IPS-18a (cell line): ENCODE measurements around the gene GNG12.
"Not testable (repeated sequence)": the region's sequence is repeated elsewhere in the genome, so short reads cannot be mapped to it uniquely, and the experiment has no call there.

Experiments used
- H3K27ac ChIP-seq: one replicate; pipeline ENCODE4 v1.5.1; 2013; ENCODE audit warnings: low read length
- H3K27me3 ChIP-seq: one replicate; pipeline ENCODE4 v1.6.1; 2013; ENCODE audit warnings: mild to moderate bottlenecking, low read length; ENCODE audit not compliant: control insufficient read depth, insufficient read depth
- H3K36me3 ChIP-seq: one replicate; pipeline ENCODE4 v1.6.1; 2013; ENCODE audit warnings: low read depth, low read length; ENCODE audit not compliant: control insufficient read depth
- H3K4me1 ChIP-seq: one replicate; pipeline ENCODE4 v1.6.1; 2013; ENCODE audit warnings: low read depth, low read length; ENCODE audit not compliant: control insufficient read depth
- H3K4me3 ChIP-seq: one replicate; pipeline ENCODE4 v1.5.1; 2013; ENCODE audit warnings: low read length
- H3K9ac ChIP-seq: one replicate; pipeline ENCODE4 v1.6.1; 2013; ENCODE audit warnings: mild to moderate bottlenecking, low read length, moderate library complexity
- H3K9me3 ChIP-seq: one replicate; pipeline ENCODE4 v1.6.1; 2013; ENCODE audit warnings: low read depth, low read length; ENCODE audit not compliant: control insufficient read depth

Gene GNG12

DNA sequence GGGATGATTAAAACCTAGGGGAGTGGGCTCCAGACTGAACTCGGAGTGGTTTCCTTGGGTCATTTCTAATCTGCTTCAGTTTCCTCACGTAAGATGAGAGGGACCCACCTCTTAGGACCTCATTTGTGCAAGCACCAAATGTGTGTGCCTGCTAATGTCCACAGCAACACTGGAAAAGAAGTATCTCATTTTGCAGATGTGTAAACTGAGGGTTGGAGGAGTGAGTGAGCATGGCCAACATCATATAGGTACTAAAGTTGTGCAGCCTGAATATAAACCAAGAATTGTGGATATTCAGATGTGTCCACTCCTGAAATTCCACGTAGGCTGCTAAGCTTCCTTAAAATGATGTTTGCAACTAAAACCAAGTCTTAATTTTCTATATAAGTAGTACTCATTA is 96.5 kb downstream of the GNG12 start:
- Histone ChIP-seq H3K4me3 (no peak overlapping the region), H3K36me3 (no peaks in the 10 kb centered on the region), H3K9ac (no peak overlapping the region), H3K9me3 (no peaks in the 10 kb centered on the region), H3K4me1 (peaks cover 7% of the 10 kb centered on the region), H3K27me3 (no peaks in the 10 kb centered on the region), H3K27ac (no peak overlapping the region)

DNA sequence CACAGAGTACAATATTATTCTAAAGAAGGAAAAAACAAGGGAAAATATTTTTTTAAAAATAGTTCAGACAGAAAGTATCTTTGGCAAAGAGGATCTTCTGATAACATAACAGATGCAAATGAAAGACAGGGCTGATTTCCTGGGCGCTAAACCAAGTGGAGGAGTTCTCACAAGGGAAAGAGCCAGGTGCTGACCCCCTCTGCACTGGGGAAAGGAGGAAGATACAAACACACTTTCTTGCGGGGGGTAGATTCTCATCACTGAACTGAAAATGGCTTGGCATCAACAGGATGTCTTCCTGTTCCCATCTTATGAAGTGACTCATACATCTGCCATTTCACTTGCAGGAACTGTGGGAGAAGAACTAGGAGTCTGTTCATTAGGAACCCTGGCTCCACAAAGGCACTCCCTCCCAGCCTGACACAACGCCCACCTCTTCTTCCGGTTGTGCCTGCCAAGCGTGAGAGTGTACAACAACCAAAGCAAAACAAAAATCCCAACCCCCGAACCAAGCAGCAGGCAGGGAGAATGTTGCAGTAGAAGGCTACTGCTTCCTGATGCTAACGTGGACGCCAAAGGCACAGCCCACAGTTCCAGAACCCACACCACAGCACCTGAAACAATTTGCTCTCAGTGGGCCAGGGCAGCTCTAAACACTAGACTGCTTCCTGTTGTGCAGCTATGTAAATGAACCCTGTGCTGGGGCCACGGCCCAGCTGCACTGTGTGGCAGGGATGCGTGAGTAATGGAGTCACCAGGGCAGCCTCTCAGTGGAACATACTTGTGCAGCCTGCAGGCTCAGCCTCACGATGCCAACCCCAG is 97.2 kb downstream of the GNG12 start:
- Histone ChIP-seq H3K36me3 (no peaks in the 10 kb centered on the region), H3K4me3 (no peak overlapping the region), H3K27me3 (no peaks in the 10 kb centered on the region), H3K4me1 (peaks cover 7% of the 10 kb centered on the region), H3K9me3 (no peaks in the 10 kb centered on the region), H3K27ac (no peak overlapping the region), H3K9ac (no peak overlapping the region)

DNA sequence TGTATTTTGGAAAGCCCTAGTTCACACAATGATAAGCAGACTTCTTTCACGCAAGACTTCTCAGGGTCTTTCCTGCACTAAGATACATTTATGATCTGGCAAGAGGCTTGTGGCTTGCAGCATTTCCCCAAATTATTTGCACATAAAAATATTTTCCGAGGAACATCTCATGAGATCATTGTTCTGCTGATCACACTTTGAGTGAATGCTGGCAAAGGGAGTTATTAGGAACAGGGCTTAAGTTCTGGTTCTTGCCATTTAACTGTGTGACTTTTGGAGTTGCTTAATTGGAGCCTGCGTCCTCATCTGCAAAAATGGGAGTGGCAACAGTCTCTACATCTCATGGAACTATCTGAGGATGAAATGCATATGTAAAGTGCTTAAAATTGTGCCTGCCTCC is 98.1 kb downstream of the GNG12 start:
- Histone ChIP-seq H3K4me3 (no peak overlapping the region), H3K36me3 (no peaks in the 10 kb centered on the region), H3K9ac (no peak overlapping the region), H3K27me3 (no peaks in the 10 kb centered on the region), H3K9me3 (no peaks in the 10 kb centered on the region), H3K4me1 (peaks cover 7% of the 10 kb centered on the region), H3K27ac (no peak overlapping the region)

DNA sequence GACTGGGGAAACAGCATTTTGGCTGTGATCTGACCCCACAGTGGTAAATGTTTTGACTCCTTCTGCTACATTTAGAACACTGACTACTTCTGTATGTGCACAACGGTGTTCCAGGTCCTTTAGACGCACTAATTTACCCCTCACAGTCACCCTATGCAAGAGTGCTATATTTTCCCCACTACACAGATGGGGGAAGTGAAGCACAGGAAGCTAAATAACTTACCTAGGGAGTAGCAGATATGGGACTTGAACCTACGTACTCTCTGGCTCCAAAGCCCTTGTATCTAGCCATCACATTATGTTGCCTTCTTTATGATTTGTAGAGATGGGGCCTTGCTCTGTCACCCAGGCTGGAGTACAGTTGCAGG is 99.0 kb downstream of the GNG12 start:
- Histone ChIP-seq H3K27ac (no peak overlapping the region), H3K27me3 (no peaks in the 10 kb centered on the region), H3K9me3 (no peaks in the 10 kb centered on the region), H3K9ac (no peak overlapping the region), H3K36me3 (no peaks in the 10 kb centered on the region), H3K4me1 (peaks cover 7% of the 10 kb centered on the region), H3K4me3 (no peak overlapping the region)

DNA sequence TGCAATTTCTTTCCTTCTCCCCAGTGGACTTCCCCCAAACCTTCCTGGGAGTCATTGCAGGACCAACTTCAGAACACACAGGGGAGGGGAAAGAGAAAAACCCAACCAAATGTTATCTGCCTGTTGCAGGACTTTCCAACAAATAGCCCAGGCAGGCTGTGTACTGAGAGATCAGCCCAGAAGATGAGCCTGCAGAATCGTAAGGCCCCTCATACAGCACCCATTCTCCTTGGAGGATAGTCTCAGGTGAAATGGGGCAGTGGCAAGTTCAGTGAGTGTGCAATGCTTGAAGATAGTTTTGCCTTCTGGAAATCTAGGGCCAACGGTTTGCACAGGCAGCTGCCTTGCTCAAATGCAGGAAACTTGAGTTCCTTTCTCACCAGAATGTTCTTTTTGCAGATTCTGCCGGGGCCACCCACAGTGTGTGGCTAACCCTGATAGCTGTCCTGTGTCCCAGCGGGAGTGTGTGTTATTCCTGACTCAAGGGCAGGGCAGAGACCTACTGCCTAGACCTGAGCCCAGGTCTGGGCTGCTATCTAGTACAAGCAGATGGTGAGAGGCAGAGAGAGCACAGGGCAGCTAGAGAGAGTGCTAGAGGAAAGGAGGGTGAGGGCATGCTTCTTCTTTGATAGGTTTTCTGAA is 99.5 kb downstream of the GNG12 start:
- no peaks in the 10 kb centered on the region for H3K36me3 ChIP-seq
- H3K27ac ChIP-seq = no peak overlapping the region
- peaks cover 7% of the 10 kb centered on the region for H3K4me1 ChIP-seq
- no peaks in the 10 kb centered on the region for H3K9me3 ChIP-seq
- H3K9ac ChIP-seq = no peak overlapping the region
- H3K27me3 ChIP-seq = no peaks in the 10 kb centered on the region
- H3K4me3 ChIP-seq = no peak overlapping the region

DNA sequence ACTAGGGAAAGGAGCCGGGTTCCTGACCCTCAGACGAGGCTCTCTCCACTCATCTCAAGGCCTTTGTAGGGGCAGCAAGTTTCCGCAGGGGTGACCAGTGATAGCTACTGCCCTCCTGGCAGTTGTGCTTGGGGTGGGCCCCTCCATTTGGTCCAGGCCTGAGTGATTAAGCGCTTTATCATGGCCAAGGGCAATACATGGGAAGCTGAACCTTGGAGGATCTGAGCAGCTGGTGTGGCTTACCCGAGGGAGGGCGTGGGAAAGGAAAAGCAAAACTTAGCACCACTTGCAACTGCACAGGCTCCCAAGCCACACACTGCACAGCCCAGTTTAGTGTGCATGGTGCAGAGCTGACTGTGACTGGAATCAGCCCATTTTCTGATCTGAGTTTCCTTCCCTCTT is 100.5 kb downstream of the GNG12 start:
- no peak overlapping the region for H3K9ac ChIP-seq
- H3K4me3 ChIP-seq = no peak overlapping the region
- H3K27ac ChIP-seq = no peak overlapping the region
- peaks cover 7% of the 10 kb centered on the region for H3K4me1 ChIP-seq
- no peaks in the 10 kb centered on the region for H3K9me3 ChIP-seq
- H3K36me3 ChIP-seq = no peaks in the 10 kb centered on the region
- no peaks in the 10 kb centered on the region for H3K27me3 ChIP-seq

DNA sequence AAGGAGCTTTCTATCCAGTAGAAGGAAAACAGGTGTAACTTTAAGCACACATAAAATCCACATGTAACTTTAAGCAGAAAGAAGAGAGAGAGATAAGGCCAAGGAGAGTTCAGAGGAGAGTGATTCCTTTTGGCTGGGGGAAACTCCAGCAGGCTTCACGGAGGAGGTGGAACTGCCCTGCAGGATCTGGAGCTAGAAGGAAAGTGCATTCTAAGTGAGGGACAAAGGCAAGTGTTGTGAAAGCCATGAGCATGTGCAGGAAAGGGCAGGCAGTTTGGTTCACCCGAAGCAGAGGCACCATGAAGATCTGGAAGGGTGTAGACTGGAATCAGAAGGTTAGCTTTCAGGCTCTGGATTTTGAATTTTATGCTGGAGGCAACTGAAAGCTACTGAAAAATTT is 101.9 kb downstream of the GNG12 start:
- H3K36me3 ChIP-seq = no peaks in the 10 kb centered on the region
- no peaks in the 10 kb centered on the region for H3K9me3 ChIP-seq
- H3K4me1 ChIP-seq = peaks cover 5% of the 10 kb centered on the region
- no peak overlapping the region for H3K9ac ChIP-seq
- H3K4me3 ChIP-seq = no peak overlapping the region
- no peaks in the 10 kb centered on the region for H3K27me3 ChIP-seq
- H3K27ac ChIP-seq = no peak overlapping the region

DNA sequence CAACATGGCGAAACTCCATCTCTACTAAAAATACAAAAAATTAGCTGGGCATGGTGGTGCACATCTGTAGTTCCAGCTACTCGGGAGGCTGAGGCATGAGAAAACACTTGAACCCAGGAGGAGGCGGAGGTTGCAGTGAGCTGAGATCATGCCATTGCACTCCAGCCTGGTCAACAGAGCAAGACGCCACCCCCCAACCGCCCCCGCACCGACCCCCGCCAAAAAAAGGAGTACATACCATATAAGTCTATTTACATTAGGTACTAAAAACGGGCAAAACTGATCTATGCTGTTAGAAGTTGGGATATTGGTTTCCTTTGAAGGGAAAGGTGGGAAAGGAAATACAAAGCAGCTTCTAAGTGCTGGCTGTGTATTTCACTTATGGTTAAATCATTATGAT is 103.0 kb downstream of the GNG12 start:
- not testable (repeated sequence) for H3K4me3 ChIP-seq, H3K27me3 ChIP-seq, H3K9me3 ChIP-seq, H3K27ac ChIP-seq, H3K9ac ChIP-seq, H3K4me1 ChIP-seq, H3K36me3 ChIP-seq

DNA sequence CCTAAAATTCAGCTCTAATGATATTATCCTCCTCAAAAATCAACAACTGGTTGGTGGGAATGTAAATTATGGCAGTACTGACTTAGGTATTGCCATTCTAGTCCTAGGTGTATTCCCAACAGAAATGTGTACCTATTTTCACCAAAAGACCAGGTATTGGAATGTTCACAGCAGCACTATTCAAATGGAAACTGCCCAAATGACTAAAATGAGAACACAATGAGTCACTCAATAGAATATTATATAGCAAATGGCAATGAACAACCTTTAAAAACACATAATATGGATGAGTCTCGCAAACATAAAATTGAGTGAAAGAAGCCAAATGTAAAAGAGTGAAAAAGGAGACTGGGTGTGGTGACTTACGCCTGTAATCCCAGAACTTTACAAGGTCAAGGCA is 103.4 kb downstream of the GNG12 start:
- H3K36me3 ChIP-seq = no peaks in the 10 kb centered on the region
- no peak overlapping the region for H3K27ac ChIP-seq
- H3K4me1 ChIP-seq = no peaks in the 10 kb centered on the region
- no peaks in the 10 kb centered on the region for H3K27me3 ChIP-seq
- H3K9me3 ChIP-seq = no peaks in the 10 kb centered on the region
- no peak overlapping the region for H3K4me3 ChIP-seq
- no peak overlapping the region for H3K9ac ChIP-seq

DNA sequence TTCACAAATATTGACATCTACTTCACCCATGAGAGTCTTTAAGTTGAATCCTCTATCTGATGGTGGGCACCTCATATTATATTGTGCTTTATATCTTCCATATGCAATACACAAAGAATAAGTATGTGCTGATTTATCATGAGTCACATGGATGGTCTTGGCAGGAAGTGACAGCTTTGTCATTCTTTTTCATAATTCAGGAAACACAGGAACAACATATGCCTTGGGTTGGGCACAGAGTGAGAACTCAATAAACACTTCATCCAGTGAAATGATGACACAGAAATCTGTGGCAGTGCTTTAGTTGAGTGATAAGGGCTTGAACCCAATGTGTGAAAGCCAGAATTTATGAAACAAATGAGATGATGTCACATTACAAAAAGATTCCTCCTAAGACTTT is 107.0 kb downstream of the GNG12 start:
- Histone ChIP-seq H3K27ac (no peak overlapping the region), H3K4me1 (peaks cover 6% of the 10 kb centered on the region), H3K9me3 (no peaks in the 10 kb centered on the region), H3K27me3 (no peaks in the 10 kb centered on the region), H3K36me3 (no peaks in the 10 kb centered on the region), H3K4me3 (no peak overlapping the region), H3K9ac (no peak overlapping the region)

DNA sequence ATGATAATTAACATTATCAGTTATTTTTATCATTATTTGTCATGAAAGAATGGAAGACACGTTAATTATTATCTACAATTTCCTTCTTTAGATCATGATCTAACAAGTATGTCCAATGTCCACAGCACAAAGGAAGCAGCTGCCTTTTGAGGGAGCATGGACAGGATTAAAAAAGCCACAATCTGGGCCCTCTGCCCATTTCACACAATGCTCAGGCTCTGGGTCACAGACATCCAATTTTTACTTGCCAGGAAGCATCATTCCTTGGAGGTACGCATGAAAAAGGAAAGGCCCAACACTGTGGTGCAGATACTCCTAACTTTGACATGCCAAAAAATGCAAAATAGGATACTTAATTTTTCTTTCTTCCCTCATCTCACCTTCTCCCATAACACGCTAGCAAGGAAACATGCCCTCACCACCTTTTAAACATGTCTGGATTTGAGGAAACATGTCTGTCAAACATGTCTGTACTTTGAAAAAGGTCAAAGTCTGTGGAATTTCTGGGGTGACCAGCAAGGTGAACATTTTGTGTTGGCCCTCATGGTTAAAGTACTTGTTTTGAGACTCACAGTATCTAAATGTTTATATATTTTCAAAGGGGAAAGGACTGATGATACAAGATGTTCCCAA is 108.2 kb downstream of the GNG12 start:
- no peak overlapping the region for H3K4me3 ChIP-seq
- no peak overlapping the region for H3K27ac ChIP-seq
- peaks cover 11% of the 10 kb centered on the region for H3K4me1 ChIP-seq
- no peak overlapping the region for H3K9ac ChIP-seq
- no peaks in the 10 kb centered on the region for H3K27me3 ChIP-seq
- H3K36me3 ChIP-seq = no peaks in the 10 kb centered on the region
- H3K9me3 ChIP-seq = no peaks in the 10 kb centered on the region

DNA sequence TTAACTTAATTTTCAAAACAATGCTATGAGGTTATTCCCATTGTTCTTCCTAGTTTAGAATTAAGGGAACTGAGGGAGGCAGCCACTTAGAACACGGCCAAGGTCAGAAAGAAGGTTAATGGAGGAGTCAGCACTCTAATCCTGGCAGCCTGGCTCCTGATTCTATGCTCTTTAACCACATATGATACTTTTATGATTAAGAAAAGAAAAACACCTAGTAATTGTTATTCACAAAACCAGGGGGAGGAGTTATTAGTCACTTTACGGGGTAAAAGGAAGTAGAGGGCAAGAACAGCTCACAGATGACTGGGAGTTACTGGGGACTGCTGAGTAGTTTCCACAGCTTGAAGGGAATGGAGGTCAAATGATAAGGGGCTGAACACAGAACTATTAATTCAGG is 109.6 kb downstream of the GNG12 start:
- Histone ChIP-seq H3K27me3 (no peaks in the 10 kb centered on the region), H3K27ac (no peak overlapping the region), H3K4me3 (no peak overlapping the region), H3K9me3 (no peaks in the 10 kb centered on the region), H3K4me1 (peaks cover 11% of the 10 kb centered on the region), H3K9ac (no peak overlapping the region), H3K36me3 (no peaks in the 10 kb centered on the region)
